GM19023 (cell line): Measurements from ENCODE around the gene PTEN.
"Not testable (repeated sequence)": the region's sequence is repeated elsewhere in the genome, so short reads cannot be mapped to it uniquely, and the experiment has no call there.

ENCODE experiments used
- ATAC-seq: cut with Tn5 transposase; IDR thresholded peaks from one replicate; pipeline ENCODE4 v1.9.1; 2021; ENCODE audit warnings: mild to moderate bottlenecking, moderate library complexity; ENCODE audit not compliant: unreplicated experiment

Gene PTEN

GRCh38 chr10:87844837-87845623, 18.4 kb upstream of the PTEN start:
- ATAC-seq, result no peak

GRCh38 chr10:87845624-87845998, 17.8 kb upstream of the PTEN start:
- ATAC-seq, result no peak

- ATAC-seq, result no peak
These were observed 17.4 kb upstream of the PTEN start for GRCh38 chr10:87846023-87846422.

- ATAC-seq, result not testable (repeated sequence)
These were observed 16.7 kb upstream of the PTEN start for GRCh38 chr10:87846711-87847110.

GRCh38 chr10:87847550-87847949, 15.9 kb upstream of the PTEN start:
- ATAC-seq, result no peak

- no peak for ATAC-seq
These were observed 14.4 kb upstream of the PTEN start for GRCh38 chr10:87849001-87849400.

GRCh38 chr10:87850742-87851205, 12.7 kb upstream of the PTEN start:
- ATAC-seq, result no peak

GRCh38 chr10:87852089-87852488, 11.3 kb upstream of the PTEN start:
- ATAC-seq, result no peak

GRCh38 chr10:87855247-87855646, 8.2 kb upstream of the PTEN start:
- not testable (repeated sequence) for ATAC-seq

- ATAC-seq, result not testable (repeated sequence)
These were observed 7.8 kb upstream of the PTEN start for GRCh38 chr10:87855665-87856064.

GRCh38 chr10:87860156-87860795, 3.1 kb upstream of the PTEN start:
- ATAC-seq, result no peak

- no peak for ATAC-seq
These were observed 2.5 kb upstream of the PTEN start for GRCh38 chr10:87860816-87861403.

- ATAC-seq, result peak; percentile 14
These were observed 1.9 kb upstream of the PTEN start for GRCh38 chr10:87861566-87861952.

- peak; percentile 49 for ATAC-seq
These were observed 1.3 kb upstream of the PTEN start for GRCh38 chr10:87861953-87862678.

- ATAC-seq, result peak; percentile 18
These were observed 759 bp upstream of the PTEN start for GRCh38 chr10:87862679-87863052.

- ATAC-seq, result not testable (repeated sequence)
These were observed 598 bp downstream of the PTEN start for GRCh38 chr10:87863951-87864495.

- ATAC-seq, result no peak
These were observed 1.2 kb downstream of the PTEN start for GRCh38 chr10:87864496-87865059.

GRCh38 chr10:87865241-87865881, 1.9 kb downstream of the PTEN start:
- ATAC-seq, result no peak

- ATAC-seq, result no peak
These were observed 3.1 kb downstream of the PTEN start for GRCh38 chr10:87866412-87866974.

GRCh38 chr10:87867453-87867852, 4.0 kb downstream of the PTEN start:
- ATAC-seq, result no peak
